Activated CD4-positive, alpha-beta T cell treated with anti-CD3 and anti-CD28 coated beads for 1 hour (primary cell): ENCODE data around the gene JUNB.

Experiments
- DNase-seq: peaks from one replicate; pipeline ENCODE4 v3.0.0-alpha.2; 2020

The JUNB gene

GRCh38 chr19:12774588-12775555 lies 16.4 kb upstream of the JUNB start, which contains the start of gene HOOK2:
Gene HOOK2 (minus strand): TSS chr19:12775552. CDS start chr19:12775449, 103 bp downstream.
- DNase-seq: no peak

GRCh38 chr19:12777217-12778016 lies 13.9 kb upstream of the JUNB start:
- DNase-seq: peak; percentile 71

DNA sequence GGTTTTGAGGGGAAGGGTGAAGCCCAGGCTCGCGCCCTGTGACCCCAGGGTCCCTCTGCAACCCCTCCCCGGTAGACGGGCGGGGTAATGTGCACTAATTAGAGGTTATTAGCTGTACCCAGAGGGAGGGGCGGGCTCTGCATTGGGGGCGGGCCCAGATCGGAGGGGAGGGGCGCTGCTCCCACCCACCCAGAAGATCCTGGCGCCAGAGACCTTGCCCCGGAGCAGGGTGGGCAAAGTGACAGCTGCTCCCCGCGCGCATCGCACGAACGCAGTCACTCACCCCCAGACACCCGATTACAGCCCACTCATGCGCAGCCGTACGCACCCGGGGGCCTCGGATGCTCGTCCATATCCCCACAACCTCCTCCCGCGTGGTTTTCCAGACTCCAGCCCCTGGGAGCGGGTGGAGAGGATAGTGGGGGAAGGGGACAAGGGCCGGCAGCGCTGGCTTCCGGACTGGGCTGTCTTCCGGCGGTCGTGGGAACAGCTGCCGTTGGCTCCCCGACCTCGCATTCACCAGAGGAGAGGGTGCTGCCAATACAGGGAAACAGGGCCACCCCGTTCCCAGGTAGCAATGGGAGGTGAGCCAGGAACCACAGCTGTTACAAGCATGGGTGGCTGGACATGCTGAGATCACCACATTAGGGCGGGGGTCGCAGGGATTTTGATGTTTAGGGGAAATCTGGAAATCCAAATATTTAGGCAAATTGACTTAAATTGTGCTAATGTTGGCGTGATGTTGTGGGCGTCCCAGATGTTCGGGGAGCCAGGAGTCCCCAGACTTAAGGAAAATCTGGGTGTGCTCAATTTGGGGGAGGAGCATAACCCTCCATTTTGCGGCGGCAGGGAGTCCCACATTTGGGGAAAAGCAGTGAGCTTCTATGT lies 13.0 kb upstream of the JUNB start:
- DNase-seq: no peak

- DNase-seq: no peak
These were observed 12.5 kb upstream of the JUNB start for GRCh38 chr19:12778905-12779161.

GRCh38 chr19:12779162-12779993 lies 11.9 kb upstream of the JUNB start:
- no peak for DNase-seq

DNA sequence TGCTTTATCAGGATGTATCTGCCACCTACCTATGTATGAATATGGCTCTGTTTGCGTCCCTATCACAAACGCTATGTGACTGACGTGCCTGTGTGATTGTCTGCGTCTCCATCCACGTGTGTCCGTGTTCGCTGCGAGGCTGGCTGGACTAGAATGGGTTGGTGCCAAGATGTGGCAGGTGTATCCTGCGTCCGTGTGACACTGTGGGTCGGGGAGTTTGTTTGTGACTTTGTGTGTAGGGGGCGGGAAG lies 9.2 kb upstream of the JUNB start:
- no peak for DNase-seq

DNA sequence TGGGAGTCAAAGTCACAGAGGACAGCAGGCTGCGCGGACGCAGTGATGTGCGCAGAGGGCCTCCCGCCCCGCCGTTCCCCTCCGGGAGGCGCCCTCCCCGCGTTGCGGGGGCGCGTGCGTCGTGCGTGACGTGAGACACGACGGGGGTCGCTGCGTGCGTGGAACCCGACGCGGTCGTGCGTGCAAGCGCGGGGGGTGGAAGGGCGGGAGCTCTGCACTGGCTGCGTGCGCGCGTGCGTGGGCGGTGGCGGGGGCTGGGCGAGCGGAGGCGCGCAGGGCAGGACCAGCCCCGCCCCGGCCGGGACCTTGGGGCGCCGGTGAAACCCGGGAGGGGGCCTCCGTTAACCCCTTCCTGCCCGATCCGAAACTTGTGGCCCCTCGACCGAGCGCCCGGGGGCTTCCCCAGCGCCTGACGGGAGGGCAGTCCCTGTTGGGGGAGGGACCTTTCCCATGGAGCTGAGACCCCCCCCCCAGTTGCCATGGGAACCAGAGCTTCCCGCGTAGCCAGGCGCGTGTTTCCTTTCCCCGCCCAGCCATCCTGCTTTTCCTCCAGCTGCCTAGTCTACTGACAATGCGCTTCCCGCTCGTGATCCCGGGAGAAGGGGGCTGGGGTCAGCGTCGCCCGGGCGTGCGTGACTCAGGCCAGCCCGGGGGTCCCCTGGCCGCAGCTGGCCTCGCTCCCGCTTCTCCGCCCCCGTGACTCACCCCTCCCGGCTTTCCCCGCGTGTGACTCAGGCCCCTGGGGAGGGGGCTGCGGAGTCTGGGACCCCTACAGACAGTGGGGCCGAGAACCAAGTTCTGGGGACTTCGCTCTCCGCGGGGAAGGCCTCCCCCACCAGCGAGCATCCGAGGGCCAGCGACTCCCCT lies 8.6 kb upstream of the JUNB start:
- peak; percentile 88 for DNase-seq

DNA sequence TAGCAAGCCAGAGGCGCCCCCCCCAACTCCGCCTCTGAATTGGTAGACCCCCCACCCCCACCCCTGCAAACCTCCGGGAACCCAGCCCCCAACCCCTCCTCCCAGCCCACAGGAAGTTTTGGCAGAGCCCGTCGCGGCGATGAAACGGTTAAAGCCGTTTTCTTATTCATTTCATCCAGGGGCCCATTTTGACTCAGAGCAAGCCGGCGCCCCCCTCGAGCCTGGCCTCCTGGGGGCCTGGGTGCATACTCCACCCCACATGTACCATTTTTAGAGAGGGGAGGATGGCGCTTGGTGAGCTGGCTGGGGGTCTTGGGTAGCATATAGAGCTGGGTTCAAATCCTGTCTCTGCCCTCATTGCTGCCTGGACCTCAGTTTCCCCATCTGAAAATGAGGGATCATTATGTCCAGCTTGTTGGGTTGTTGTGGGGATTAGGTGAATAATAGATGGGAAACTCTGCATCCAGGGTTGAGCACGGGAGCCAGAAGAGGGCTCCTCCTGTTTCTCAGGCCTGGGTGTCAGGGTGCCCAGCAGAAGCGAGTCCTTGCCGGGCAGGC lies 7.9 kb upstream of the JUNB start:
- DNase-seq: no peak

DNA sequence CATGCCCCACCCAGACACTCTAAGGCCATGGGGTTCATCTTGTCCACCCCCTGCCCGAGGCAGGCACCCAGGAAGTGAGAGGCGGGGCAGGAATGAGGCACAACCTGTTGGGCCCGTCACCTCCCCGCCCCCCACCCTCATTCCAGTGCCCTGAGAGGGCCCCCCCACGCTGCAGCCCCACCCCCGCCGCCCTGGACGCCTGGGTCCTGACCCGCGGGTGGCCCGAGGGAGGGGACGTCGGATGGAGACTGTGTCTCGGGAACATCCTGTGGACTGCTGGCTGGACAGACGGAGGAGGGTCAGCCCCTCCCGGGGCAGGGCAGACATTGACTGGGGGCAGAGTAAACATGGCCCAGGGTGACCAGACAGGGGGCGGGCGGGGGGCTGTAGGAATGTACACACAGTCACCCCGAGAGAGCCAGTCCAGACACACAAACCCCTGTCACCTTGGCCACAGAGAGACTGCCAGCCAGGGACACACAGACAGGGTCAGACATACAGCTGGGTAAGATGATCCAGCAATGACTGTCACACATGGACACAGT lies 7.4 kb upstream of the JUNB start:
- no peak for DNase-seq

GRCh38 chr19:12784394-12784870 lies 6.9 kb upstream of the JUNB start:
- DNase-seq: no peak

DNA sequence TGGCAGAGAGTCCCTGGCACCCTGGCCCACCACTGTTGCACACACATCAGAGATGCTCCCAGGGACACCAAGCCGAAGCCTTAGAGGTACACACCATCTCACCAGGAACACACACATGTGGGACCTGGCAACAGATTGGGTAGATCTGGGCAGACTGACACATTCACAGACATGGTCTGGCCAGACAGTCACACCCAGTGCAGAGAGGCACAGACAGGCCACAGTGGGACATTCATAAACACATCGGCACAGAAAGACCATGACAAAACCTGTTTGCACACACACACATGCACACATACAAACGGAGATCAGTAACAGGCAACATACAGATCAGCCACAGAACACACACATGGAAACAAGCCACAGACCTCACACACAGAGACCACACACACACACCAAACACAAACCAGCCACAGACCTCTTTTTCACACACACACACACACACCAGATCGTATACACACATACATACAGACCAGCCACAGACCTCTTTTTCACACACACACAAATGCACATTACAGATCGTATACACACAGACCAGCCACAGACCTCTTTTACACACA lies 6.3 kb upstream of the JUNB start:
- DNase-seq: no peak

- no peak for DNase-seq
These were observed 5.8 kb upstream of the JUNB start for GRCh38 chr19:12785431-12786031.

GRCh38 chr19:12786141-12786870 lies 5.0 kb upstream of the JUNB start:
- DNase-seq: no peak

DNA sequence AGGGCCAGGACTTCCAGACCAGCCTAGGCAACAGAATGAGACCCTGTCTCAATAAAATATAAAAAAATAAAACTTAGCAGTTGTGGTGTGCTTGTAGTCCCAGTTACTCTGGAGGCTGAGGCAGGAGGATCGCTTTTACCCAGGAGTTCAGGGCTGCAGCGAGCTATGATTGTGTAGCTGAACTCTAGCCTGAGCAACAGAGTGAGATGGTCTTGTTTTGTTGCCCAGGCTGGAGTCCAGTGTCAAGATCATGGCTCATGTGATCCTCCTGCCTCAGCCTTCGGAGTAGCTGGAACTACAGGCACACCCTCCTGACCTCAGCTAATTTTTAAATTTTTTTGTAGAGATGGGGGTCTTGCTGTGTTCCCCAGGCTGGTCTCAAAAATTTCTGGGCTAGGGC lies 4.3 kb upstream of the JUNB start:
- no peak for DNase-seq

DNA sequence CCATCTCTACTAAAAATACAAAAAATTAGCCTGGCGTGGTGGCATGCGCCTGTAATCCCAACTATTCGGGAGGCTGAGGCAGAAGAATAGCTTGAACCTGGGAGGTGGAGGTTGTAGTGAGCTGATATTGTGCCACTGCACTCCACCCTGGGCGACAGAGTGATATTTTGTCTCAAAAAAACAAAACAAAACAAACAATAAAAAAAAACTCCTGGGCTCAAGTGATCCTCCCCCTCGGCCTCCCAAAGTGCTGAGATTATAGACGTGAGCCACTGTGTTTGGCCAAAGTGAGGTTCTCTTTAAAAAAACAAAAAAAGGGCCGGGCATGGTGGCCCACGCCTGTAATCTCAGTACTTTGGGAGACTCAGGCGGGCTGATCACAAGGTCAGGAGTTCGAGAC lies 3.8 kb upstream of the JUNB start:
- no peak for DNase-seq

- DNase-seq: no peak
These were observed 3.1 kb upstream of the JUNB start for GRCh38 chr19:12788042-12788681.

DNA sequence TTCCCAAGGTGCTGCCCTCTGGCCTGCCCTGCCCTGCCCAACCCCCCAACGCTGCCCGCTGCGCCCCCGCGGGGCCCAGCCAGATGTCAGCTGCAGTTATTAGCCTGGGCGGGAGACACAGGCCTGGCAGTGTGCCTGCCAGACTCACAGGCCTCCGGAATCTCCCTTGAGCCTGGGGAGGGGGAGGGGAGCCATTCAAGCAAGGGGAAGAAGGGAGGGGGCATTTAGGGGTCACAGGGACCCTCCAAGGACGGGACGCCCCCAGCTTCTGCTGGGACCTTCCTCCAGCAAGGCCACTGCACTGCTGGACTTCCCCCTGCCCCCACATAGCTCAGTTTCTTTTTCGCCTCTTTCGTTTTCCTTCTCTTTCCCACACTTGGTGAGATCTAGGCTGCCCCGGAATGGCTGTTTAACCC lies 2.6 kb upstream of the JUNB start:
- DNase-seq: no peak

GRCh38 chr19:12789098-12789903 lies 2.0 kb upstream of the JUNB start:
- DNase-seq: no peak
